ENCODE results near the gene RHEX.

- TF ChIP-seq CTCF (IDR thresholded peaks at IDR 0.05; ENCODE audit: low read depth, low read length) (no peak), EZH2phosphoT487 (IDR thresholded peaks at IDR 0.05; ENCODE audit: low read depth) (no peak)
Observed at GRCh38 chr1:206062464-206062863, 9.5 kb downstream of the RHEX start.

Measured in OCI-LY3 (cell line).